HepG2 (cell line): ENCODE data around the gene MTM1. TPM values are rescaled to one million over a fixed set of nuclear protein-coding genes. Genes with fewer than 3 reads are reported as not detected.

Source experiments
- ATAC-seq: fragments of 200-7000 bp; cut with Tn5 transposase; 3 replicates; pipeline ENCODE4 v1.9.1; 2020; ENCODE audit warnings: mild to moderate bottlenecking, moderate library complexity
- BruUV-seq: library from RNA; stranded (reverse); fragments of 400-500 nt; replicated peaks from 2 replicates; lab custom pipeline; 2021; lab: Mats Ljungman, UMichigan
- CTCF ChIA-PET: fragments of 300-600 bp; formaldehyde crosslinking; extraction: SDS; loops from one replicate; lab custom pipeline; 2021; ENCODE audit warnings: low total read pairs, inconsistent platforms, low intra/inter-chr PET ratio; lab: Yijun Ruan, JAX
- POLR2A ChIA-PET: fragments of 350-600 bp; sonication (Branson Sonifier 250); formaldehyde crosslinking; loops from one replicate; lab custom pipeline; 2020; ENCODE audit warnings: antibody characterized with exemption, inconsistent platforms; lab: Yijun Ruan, JAX
- DNase-seq: peaks from one replicate; pipeline ENCODE4 v3.0.0-alpha.2; 2015; ENCODE audit warnings: low spot score
- FAIRE-seq: peaks from 3 replicates; lab custom pipeline; 2011; peaks lifted over from hg19 to GRCh38; lab: Jason Lieb, UNC
- H2AFZ ChIP-seq: one replicate; pipeline ENCODE4 v1.6.1; 2011; ENCODE audit warnings: low read length, inconsistent platforms
- H3K27ac ChIP-seq: fragments of 300-600 bp; 3 replicates; pipeline ENCODE4 v1.8.0; 2011; ENCODE audit warnings: mixed run types, mild to moderate bottlenecking, mixed read lengths, low read length, inconsistent platforms; ENCODE audit not compliant: insufficient read depth; ENCODE audit errors: extremely low read length
- H3K27me3 ChIP-seq, 2 experiments: fragments of 200-600 bp in 1 of 2; 2 replicates in 1 of 2; 3 replicates in 1 of 2; pipeline versions ENCODE4 v1.6.0 to v1.8.0; 2011; ENCODE audit warnings: low read length in 2 of 2, mild to moderate bottlenecking in 2 of 2, moderate library complexity in 2 of 2, inconsistent platforms in 1 of 2; ENCODE audit not compliant: insufficient read depth in 2 of 2, control insufficient read depth in 1 of 2
- H3K36me3 ChIP-seq, 2 experiments: fragments of 200-600 bp in 1 of 2; replicated peaks in 1 of 2; 2 replicates in 1 of 2; 3 replicates in 1 of 2; pipeline versions ENCODE4 v1.5.1 to v1.8.0; 2011; ENCODE audit warnings: low read length in 2 of 2, inconsistent platforms in 1 of 2; ENCODE audit not compliant: insufficient read depth in 2 of 2, control insufficient read depth in 1 of 2
- H3K4me1 ChIP-seq: 2 replicates; pipeline ENCODE4 v1.5.1; 2012; ENCODE audit warnings: low read length, inconsistent platforms; ENCODE audit not compliant: insufficient read depth
- H3K4me2 ChIP-seq: 2 replicates; pipeline ENCODE4 v1.6.0; 2011; ENCODE audit warnings: low read depth, low read length, inconsistent platforms
- H3K4me3 ChIP-seq, 3 experiments: fragments of 200-600 bp in 1 of 3; sonication (generic), shearing (Covaris generic) in 1 of 3; replicated peaks in 1 of 3; 2 replicates each; pipeline ENCODE4 v1.5.1; 2011 to 2016; ENCODE audit warnings: low read length in 3 of 3, inconsistent platforms in 2 of 3, low read depth in 2 of 3, mild to moderate bottlenecking in 2 of 3, control low read depth in 1 of 3, mixed read lengths in 1 of 3; ENCODE audit not compliant: insufficient read depth in 1 of 3
- H3K79me2 ChIP-seq: one replicate; pipeline ENCODE4 v1.6.1; 2011; ENCODE audit warnings: low read length, inconsistent platforms; ENCODE audit not compliant: insufficient read depth
- H3K9ac ChIP-seq: 2 replicates; pipeline ENCODE4 v1.6.0; 2011; ENCODE audit warnings: mild to moderate bottlenecking, low read depth, low read length, inconsistent platforms; ENCODE audit not compliant: insufficient read depth
- H3K9me3 ChIP-seq: 2 replicates; pipeline ENCODE4 v1.5.1; 2012; ENCODE audit warnings: mild to moderate bottlenecking, low read length
- H4K20me1 ChIP-seq: 2 replicates; pipeline ENCODE4 v1.6.0; 2011; ENCODE audit warnings: inconsistent platforms, mild to moderate bottlenecking, low read length, moderate library complexity; ENCODE audit not compliant: insufficient read depth
- BRCA1 ChIP-seq: sonication (generic); formaldehyde crosslinking; IDR thresholded peaks from 2 replicates; pipeline ENCODE4 v1.4.0; 2020; ENCODE audit warnings: missing genetic modification reagents
- JUNB ChIP-seq: sonication (generic); formaldehyde crosslinking; IDR thresholded peaks from 2 replicates; pipeline ENCODE4 v1.8.0; 2022; ENCODE audit warnings: missing genetic modification reagents, mild to moderate bottlenecking, borderline replicate concordance
- MTA3 ChIP-seq: sonication (generic); formaldehyde crosslinking; IDR thresholded peaks from 2 replicates; pipeline ENCODE4 v1.4.0; 2020; ENCODE audit warnings: missing genetic modification reagents
- NR2F2 ChIP-seq: IDR thresholded peaks from 2 replicates; pipeline ENCODE4 v1.6.1; 2012; ENCODE audit warnings: low read depth, inconsistent platforms, borderline replicate concordance
- PHB2 ChIP-seq: fragments of 450-650 bp; IDR thresholded peaks from 2 replicates; pipeline ENCODE4 v1.6.1; 2018; ENCODE audit not compliant: partially characterized antibody
- PTBP1 ChIP-seq: fragments of 200-400 bp; formaldehyde crosslinking; IDR thresholded peaks from 2 replicates; pipeline ENCODE4 v1.6.1; 2018; ENCODE audit warnings: low read length, low read depth; ENCODE audit not compliant: poor library complexity, severe bottlenecking
- SP4 ChIP-seq: sonication (generic); formaldehyde crosslinking; IDR thresholded peaks from 2 replicates; pipeline ENCODE4 v1.8.1; 2023; ENCODE audit warnings: mild to moderate bottlenecking, missing genetic modification reagents
- TCF7L2 ChIP-seq: IDR thresholded peaks from 2 replicates; pipeline ENCODE4 v1.6.1; 2011; ENCODE audit warnings: mild to moderate bottlenecking, low read depth, low read length, moderate library complexity
- ZBTB38 ChIP-seq: sonication (generic); formaldehyde crosslinking; IDR thresholded peaks from 2 replicates; pipeline ENCODE4 v1.5.1; 2020; ENCODE audit warnings: mild to moderate bottlenecking, missing genetic modification reagents
- ZNF44 ChIP-seq: sonication (generic); formaldehyde crosslinking; IDR thresholded peaks from 2 replicates; pipeline ENCODE4 v1.5.1; 2020; ENCODE audit warnings: mild to moderate bottlenecking, missing genetic modification reagents
- ZNF546 ChIP-seq: sonication (generic); formaldehyde crosslinking; conservative IDR thresholded peaks from 2 replicates; pipeline ENCODE4 v1.8.1; 2023; ENCODE audit warnings: mild to moderate bottlenecking, missing genetic modification reagents
- ZNF75D ChIP-seq: sonication (generic); formaldehyde crosslinking; IDR thresholded peaks from 2 replicates; pipeline ENCODE4 v1.8.1; 2023; ENCODE audit warnings: missing genetic modification reagents, mild to moderate bottlenecking, borderline replicate concordance
- ZSCAN9 ChIP-seq: IDR thresholded peaks from 2 replicates; pipeline ENCODE4 v1.6.1; 2016; ENCODE audit warnings: borderline replicate concordance
- WGBS: methylation state at CpG from one replicate; pipeline ENCODE4 v1.1.6; 2017; ENCODE audit warnings: low lambda C conversion rate; 5-methylcytosine and 5-hydroxymethylcytosine counted together
- in situ Hi-C: cut with HindIII; loops from 2 replicates; pipeline ENCODE4 v1.10.0; 2017; ENCODE audit warnings: low pct_unique_long_range_greater_than_20kb; ENCODE audit not compliant: extremely low pct_ligation_motif_present
- intact Hi-C: fragments of 100-400 bp; cut with micrococcal nuclease; formaldehyde crosslinking; loops from one replicate; pipeline ENCODE4 v1.10.0; 2022; ENCODE audit not compliant: unreplicated experiment
- polyA plus RNA-seq, 8 experiments: library from polyadenylated mRNA; depleted of rRNA in 3 of 8; stranded (reverse) in 7 of 8; unstranded in 1 of 8; fragments of >200 nt; fragmentation: Illumina TruSeq in 4 of 8; extraction: Trizol in 4 of 8; gene quantifications; 2 replicates each; pipeline versions ENCODE4 v1.2.1 to v1.2.3, GENCODE V29; 2011 to 2016; ENCODE audit warnings: low read depth in 4 of 8, missing spikeins in 1 of 8, mixed read lengths in 1 of 8; ENCODE audit not compliant: insufficient read depth in 1 of 8
- total RNA-seq, 5 experiments: library from RNA; depleted of rRNA; stranded (reverse); fragments of >200 nt; fragmentation: Illumina TruSeq; extraction: Trizol; gene quantifications; 2 replicates each; pipeline ENCODE4 v1.2.3, GENCODE V29; 2016; ENCODE audit warnings: low read depth in 1 of 5
- TF ChIP-seq, protein P1 (sequence below): sonication (generic); formaldehyde crosslinking; conservative IDR thresholded peaks from 2 replicates; pipeline ENCODE4 v1.5.0; 2020; ENCODE audit warnings: missing genetic modification reagents
- TF ChIP-seq, protein P2 (sequence below): sonication (generic); formaldehyde crosslinking; IDR thresholded peaks from 2 replicates; pipeline ENCODE4 v1.4.0; 2020; ENCODE audit warnings: missing genetic modification reagents, mild to moderate bottlenecking, borderline replicate concordance
- TF ChIP-seq, protein P3 (sequence below): sonication (generic); formaldehyde crosslinking; IDR thresholded peaks from 2 replicates; pipeline ENCODE4 v1.4.0; 2020; ENCODE audit warnings: missing genetic modification reagents, borderline replicate concordance
- TF ChIP-seq, protein P4 (sequence below): sonication (generic); formaldehyde crosslinking; IDR thresholded peaks from 2 replicates; pipeline ENCODE4 v1.4.0; 2020; ENCODE audit warnings: missing genetic modification reagents, borderline replicate concordance

The MTM1 gene
- total and polyA plus RNA-seq, 2 of the 13 experiments (the other 11 are each of a cell fraction or from before 2014, with no cell fraction given), result 12.0 to 15.2 TPM

DNA sequence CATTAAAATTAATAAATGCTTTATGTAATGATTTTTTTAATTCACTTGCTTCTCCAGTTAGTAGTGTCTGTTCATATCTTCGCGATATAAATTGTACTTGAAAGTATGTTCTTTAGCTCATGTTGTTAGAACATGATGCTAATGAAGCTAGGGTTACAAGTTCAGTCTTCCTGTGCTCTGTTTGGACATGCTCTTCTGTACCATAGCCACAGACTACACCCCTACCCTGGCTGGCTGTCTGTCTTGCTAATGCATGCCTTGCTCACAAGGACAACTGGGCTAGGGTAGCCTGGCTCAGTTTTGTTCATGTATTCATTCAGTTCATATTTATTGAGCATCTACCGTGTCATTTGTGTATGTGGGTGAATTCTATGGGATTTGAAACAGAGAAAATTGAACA lies 74.0 kb downstream of the MTM1 start:
- ChIA-PET POLR2A (no interaction called here), CTCF (no interaction called here)
- in situ Hi-C loops (no loop called here), intact Hi-C loops (no loop called here)
- Histone ChIP-seq H3K27ac (no peak overlapping the region), H3K27me3 (no peaks in the 10 kb centered on the region), H3K9ac (no peak overlapping the region), H3K4me2 (no peak overlapping the region), H3K4me1 (no peaks in the 10 kb centered on the region), H3K4me3 (no peak overlapping the region), H2AFZ (no peak overlapping the region), H3K79me2 (no peaks in the 10 kb centered on the region), H3K36me3 (peaks cover 4 to 46% of the 10 kb centered on the region in 2 experiments; a peak in 3 of 5 replicates), H4K20me1 (no peaks in the 10 kb centered on the region), H3K9me3 (no peaks in the 10 kb centered on the region)
- DNase-seq (no peak), FAIRE-seq (no peak), ATAC-seq (no peak)
- BruUV-seq, result no TSS peak
- 100% methylated on average over 3 of the region's 3 CpGs for WGBS
- TF ChIP-seq MTA3 (no peak), SP4 (CRISPR knock-in tag) (no peak), BRCA1 (CRISPR knock-in tag) (no peak), PTBP1 (no peak), ZNF546 (no peak), ZSCAN9 (CRISPR knock-in tag) (no peak), ZNF75D (CRISPR knock-in tag) (no peak), ZNF44 (CRISPR knock-in tag) (no peak), NR2F2 (no peak), JUNB (CRISPR knock-in tag) (no peak), ZBTB38 (CRISPR knock-in tag) (no peak), PHB2 (no peak), TCF7L2 (no peak)
- TF ChIP-seq, protein P1, sequence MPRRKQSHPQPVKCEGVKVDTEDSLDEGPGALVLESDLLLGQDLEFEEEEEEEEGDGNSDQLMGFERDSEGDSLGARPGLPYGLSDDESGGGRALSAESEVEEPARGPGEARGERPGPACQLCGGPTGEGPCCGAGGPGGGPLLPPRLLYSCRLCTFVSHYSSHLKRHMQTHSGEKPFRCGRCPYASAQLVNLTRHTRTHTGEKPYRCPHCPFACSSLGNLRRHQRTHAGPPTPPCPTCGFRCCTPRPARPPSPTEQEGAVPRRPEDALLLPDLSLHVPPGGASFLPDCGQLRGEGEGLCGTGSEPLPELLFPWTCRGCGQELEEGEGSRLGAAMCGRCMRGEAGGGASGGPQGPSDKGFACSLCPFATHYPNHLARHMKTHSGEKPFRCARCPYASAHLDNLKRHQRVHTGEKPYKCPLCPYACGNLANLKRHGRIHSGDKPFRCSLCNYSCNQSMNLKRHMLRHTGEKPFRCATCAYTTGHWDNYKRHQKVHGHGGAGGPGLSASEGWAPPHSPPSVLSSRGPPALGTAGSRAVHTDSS (CRISPR knock-in tag), result no peak
- TF ChIP-seq, protein P2, sequence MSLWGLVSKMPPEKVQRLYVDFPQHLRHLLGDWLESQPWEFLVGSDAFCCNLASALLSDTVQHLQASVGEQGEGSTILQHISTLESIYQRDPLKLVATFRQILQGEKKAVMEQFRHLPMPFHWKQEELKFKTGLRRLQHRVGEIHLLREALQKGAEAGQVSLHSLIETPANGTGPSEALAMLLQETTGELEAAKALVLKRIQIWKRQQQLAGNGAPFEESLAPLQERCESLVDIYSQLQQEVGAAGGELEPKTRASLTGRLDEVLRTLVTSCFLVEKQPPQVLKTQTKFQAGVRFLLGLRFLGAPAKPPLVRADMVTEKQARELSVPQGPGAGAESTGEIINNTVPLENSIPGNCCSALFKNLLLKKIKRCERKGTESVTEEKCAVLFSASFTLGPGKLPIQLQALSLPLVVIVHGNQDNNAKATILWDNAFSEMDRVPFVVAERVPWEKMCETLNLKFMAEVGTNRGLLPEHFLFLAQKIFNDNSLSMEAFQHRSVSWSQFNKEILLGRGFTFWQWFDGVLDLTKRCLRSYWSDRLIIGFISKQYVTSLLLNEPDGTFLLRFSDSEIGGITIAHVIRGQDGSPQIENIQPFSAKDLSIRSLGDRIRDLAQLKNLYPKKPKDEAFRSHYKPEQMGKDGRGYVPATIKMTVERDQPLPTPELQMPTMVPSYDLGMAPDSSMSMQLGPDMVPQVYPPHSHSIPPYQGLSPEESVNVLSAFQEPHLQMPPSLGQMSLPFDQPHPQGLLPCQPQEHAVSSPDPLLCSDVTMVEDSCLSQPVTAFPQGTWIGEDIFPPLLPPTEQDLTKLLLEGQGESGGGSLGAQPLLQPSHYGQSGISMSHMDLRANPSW (CRISPR knock-in tag), result no peak
- TF ChIP-seq, protein P3, sequence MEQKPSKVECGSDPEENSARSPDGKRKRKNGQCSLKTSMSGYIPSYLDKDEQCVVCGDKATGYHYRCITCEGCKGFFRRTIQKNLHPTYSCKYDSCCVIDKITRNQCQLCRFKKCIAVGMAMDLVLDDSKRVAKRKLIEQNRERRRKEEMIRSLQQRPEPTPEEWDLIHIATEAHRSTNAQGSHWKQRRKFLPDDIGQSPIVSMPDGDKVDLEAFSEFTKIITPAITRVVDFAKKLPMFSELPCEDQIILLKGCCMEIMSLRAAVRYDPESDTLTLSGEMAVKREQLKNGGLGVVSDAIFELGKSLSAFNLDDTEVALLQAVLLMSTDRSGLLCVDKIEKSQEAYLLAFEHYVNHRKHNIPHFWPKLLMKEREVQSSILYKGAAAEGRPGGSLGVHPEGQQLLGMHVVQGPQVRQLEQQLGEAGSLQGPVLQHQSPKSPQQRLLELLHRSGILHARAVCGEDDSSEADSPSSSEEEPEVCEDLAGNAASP (CRISPR knock-in tag), result no peak
- TF ChIP-seq, protein P4, sequence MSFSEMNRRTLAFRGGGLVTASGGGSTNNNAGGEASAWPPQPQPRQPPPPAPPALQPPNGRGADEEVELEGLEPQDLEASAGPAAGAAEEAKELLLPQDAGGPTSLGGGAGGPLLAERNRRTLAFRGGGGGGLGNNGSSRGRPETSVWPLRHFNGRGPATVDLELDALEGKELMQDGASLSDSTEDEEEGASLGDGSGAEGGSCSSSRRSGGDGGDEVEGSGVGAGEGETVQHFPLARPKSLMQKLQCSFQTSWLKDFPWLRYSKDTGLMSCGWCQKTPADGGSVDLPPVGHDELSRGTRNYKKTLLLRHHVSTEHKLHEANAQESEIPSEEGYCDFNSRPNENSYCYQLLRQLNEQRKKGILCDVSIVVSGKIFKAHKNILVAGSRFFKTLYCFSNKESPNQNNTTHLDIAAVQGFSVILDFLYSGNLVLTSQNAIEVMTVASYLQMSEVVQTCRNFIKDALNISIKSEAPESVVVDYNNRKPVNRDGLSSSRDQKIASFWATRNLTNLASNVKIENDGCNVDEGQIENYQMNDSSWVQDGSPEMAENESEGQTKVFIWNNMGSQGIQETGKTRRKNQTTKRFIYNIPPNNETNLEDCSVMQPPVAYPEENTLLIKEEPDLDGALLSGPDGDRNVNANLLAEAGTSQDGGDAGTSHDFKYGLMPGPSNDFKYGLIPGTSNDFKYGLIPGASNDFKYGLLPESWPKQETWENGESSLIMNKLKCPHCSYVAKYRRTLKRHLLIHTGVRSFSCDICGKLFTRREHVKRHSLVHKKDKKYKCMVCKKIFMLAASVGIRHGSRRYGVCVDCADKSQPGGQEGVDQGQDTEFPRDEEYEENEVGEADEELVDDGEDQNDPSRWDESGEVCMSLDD (CRISPR knock-in tag), result no peak
